ENCODE results near the gene DDX56. TPM values are rescaled to one million over a fixed set of nuclear protein-coding genes. Genes with fewer than 3 reads are reported as not detected.

Gene DDX56
- total and polyA plus RNA-seq, 7 donors: 38.1 to 85.8 (median 56.3) TPM

DNA sequence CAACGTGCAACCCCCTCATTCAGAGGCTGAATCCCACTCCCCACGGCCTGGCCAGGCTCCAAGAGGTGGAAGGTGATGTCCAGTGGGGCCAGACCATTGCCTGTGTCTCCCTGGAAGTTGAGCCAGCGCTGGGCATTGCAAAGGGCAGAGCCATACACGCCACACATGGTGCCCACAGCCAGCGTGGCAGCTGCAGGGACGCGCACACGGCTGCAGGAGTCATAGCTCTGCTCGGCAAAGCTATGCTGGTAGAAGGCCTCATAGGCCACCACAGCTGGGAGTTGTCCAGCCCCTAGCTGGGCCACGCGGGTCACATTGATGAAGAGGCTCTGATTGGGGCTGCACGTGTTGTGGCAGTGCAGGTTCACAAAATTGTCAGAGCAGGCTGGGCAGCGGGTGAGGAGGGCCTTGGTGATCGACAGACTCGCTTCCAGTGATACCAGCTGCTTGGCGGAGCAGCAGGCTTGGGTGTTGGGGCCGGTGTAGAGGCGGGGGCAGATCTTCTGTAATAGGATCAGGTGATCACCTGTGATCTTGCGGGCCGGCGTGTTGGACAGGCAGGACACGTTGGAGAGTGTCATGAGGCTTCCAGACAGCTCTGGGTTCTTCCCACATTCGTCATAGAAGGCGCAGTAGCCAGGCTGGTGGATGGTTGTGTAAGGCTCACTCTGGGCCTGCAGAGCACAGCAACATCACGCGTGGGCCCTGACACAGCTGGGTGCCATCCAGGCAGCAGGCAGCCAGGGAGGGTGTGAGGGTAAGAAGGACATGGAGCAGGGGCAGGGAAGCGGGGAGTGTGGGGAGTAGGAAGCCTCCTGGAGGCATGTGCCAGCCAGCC is 33.8 kb downstream of the DDX56 start:
- DNase-seq (no peak), ATAC-seq (no peak)
- no peaks in the 10 kb centered on the region for H3K4me1 ChIP-seq
- TF ChIP-seq, protein P1, sequence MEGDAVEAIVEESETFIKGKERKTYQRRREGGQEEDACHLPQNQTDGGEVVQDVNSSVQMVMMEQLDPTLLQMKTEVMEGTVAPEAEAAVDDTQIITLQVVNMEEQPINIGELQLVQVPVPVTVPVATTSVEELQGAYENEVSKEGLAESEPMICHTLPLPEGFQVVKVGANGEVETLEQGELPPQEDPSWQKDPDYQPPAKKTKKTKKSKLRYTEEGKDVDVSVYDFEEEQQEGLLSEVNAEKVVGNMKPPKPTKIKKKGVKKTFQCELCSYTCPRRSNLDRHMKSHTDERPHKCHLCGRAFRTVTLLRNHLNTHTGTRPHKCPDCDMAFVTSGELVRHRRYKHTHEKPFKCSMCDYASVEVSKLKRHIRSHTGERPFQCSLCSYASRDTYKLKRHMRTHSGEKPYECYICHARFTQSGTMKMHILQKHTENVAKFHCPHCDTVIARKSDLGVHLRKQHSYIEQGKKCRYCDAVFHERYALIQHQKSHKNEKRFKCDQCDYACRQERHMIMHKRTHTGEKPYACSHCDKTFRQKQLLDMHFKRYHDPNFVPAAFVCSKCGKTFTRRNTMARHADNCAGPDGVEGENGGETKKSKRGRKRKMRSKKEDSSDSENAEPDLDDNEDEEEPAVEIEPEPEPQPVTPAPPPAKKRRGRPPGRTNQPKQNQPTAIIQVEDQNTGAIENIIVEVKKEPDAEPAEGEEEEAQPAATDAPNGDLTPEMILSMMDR (IDR thresholded peaks at IDR 0.05): no peak
- H3K4me3 ChIP-seq: no peak overlapping the region
- intact Hi-C loops (cut with DNase I): loop anchor here in 1 of 2 donors (10.0 kb wide), 1 partner anchor 195 kb away; no protein-coding TSS in a partner anchor
- 85 to 86% (median 85%) methylated on average over 27 of the region's 27 CpGs for WGBS, 3 donors
- no peaks in the 10 kb centered on the region for H3K36me3 ChIP-seq (ENCODE audit: insufficient read depth in 1 of 2, low read depth in 1 of 2)
- H3K27me3 ChIP-seq (ENCODE audit: insufficient read depth in 3 of 3, low read length in 2 of 3): no peaks in the 10 kb centered on the region
- H3K27ac ChIP-seq: no peak overlapping the region
- no peaks in the 10 kb centered on the region for H3K9me3 ChIP-seq

DNA sequence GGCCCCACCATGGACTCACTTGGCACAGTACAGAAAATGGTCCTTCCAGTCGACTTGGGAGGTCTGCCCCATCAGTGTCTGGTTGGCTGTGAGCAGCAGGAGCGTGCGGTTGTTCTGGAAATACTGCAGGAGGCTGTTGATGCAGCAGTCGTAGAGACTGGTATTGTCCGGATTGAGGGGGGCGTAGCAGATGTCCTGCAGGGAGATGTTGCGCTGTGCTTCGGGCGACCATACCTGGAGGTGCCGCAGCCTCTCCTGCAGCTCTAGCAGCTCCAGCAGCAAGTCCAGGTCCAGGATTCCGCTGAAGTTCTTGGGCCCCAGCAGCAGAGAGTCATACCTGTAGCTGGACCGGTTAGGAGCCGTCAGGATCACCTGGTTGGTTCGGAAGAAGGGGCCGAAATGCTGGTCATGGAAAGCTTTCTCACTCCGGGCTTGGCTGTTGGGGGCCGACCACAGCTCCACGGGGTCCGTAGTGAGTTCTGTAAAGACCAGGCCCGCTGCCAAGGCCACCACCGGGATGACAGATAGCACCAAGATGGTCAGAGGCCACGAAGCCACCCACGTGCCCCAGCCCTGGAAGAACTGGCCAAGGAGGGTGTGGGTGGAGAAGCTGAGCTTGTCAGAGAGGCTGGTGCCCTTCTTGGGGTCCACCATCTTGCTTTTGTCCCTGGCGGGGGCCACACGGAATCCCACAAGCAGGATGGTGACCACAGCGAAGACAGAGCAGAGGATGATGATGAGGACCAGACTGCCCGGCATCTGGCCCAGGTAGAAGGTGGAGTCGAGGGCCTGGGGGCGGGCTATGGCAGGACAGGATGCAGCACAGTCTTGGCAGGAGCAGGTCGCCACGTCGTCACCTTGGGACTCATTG is 34.7 kb downstream of the DDX56 start:
- TF ChIP-seq, protein P1 (IDR thresholded peaks at IDR 0.05): no peak

DNA sequence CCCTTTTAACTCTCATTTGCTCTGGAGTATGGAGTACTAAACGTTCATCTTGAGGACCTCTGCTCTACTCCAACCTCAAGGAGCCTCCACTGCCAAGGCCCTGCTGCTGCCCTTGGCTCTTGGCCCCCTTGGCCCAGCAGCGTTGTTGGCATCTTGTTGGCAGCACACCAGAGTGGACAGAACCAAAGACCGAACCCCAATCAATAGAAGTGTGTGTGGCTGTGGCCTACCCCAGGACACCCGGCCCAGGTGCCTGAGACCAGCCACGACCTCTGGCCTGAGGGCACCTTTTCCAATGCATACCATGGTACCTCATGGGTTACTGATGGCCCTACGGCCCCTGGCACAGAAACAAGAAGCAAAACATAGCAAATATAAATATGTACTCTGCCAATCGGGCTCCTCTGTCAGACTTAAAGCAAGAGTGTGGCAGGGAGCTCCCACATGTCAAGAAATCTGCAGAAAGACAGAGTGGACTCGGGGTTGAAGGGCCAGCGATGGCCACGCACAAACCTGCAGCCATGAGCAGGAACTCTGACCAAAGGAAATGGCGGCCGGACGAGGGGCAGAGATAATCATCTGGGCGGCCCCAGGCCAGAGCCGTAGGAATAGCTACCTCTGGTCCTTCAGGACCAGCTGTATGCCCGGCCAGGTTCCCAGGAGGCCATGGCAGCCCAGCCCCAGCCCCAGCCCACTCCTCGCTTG is 35.5 kb downstream of the DDX56 start:
- TF ChIP-seq, protein P1 (IDR thresholded peaks at IDR 0.05): no peak
- no peaks in the 10 kb centered on the region for H3K27me3 ChIP-seq (ENCODE audit: insufficient read depth in 3 of 3, low read length in 2 of 3)
- H3K4me1 ChIP-seq: no peaks in the 10 kb centered on the region
- H3K27ac ChIP-seq: no peak overlapping the region
- ATAC-seq (no peak), DNase-seq (no peak)
- intact Hi-C loops (cut with DNase I): no loop called here
- H3K36me3 ChIP-seq (ENCODE audit: insufficient read depth in 1 of 2, low read depth in 1 of 2): no peaks in the 10 kb centered on the region
- WGBS, 3 donors: 80 to 87% (median 83%) methylated on average over 17 of the region's 17 CpGs
- H3K4me3 ChIP-seq: no peak overlapping the region
- no peaks in the 10 kb centered on the region for H3K9me3 ChIP-seq

More for the DNA sequence above, 34.7 kb downstream of the DDX56 start:
- Histone ChIP-seq H3K27me3 (ENCODE audit: insufficient read depth in 3 of 3, low read length in 2 of 3) (no peaks in the 10 kb centered on the region), H3K27ac (no peak overlapping the region), H3K4me1 (no peaks in the 10 kb centered on the region), H3K36me3 (ENCODE audit: insufficient read depth in 1 of 2, low read depth in 1 of 2) (no peaks in the 10 kb centered on the region), H3K4me3 (no peak overlapping the region), H3K9me3 (no peaks in the 10 kb centered on the region)
- 88 to 93% (median 90%) methylated on average over 32 of the region's 32 CpGs for WGBS, 3 donors
- DNase-seq (no peak), ATAC-seq (no peak)
- intact Hi-C loops (cut with DNase I): no loop called here

DNA sequence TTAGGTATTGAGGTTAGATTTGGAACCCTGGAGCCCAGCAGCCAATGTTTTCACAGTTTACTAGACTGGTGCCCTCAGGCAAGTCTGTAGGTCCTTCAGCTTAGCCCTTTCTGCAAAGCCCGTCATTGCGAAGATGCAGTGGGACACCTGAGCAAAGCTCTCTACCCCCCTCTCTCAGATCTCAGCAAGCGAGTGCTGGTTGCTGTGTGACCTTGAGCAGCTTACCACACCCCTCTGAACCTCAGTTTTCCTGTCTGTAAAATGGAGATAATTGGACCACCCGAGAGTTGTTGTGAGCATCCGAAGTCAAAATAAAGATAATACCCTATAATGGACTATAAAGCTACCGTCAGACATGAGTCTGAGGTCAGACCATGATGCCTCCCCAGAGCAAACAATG is 36.3 kb downstream of the DDX56 start:
- no peak for ATAC-seq
- no peak overlapping the region for H3K4me3 ChIP-seq
- no peaks in the 10 kb centered on the region for H3K36me3 ChIP-seq (ENCODE audit: insufficient read depth in 1 of 2, low read depth in 1 of 2)

More for the DNA sequence above, 36.3 kb downstream of the DDX56 start:
- no peaks in the 10 kb centered on the region for H3K4me1 ChIP-seq
- no peak for DNase-seq
- TF ChIP-seq, protein P1 (IDR thresholded peaks at IDR 0.05): no peak
- 93 to 94% (median 93%) methylated on average over 6 of the region's 6 CpGs for WGBS, 3 donors
- intact Hi-C loops (cut with DNase I): no loop called here
- no peaks in the 10 kb centered on the region for H3K9me3 ChIP-seq
- no peak overlapping the region for H3K27ac ChIP-seq
- no peaks in the 10 kb centered on the region for H3K27me3 ChIP-seq (ENCODE audit: insufficient read depth in 3 of 3, low read length in 2 of 3)

All from psoas muscle (tissue), 8 donors.